PFSK-1 (cell line): ENCODE measurements around the gene LRRC55.

Experiments used
- POLR2AphosphoS5 ChIP-seq: IDR thresholded peaks from 2 replicates; pipeline ENCODE4 v1.6.1; 2012; ENCODE audit warnings: low read depth, mild to moderate bottlenecking, control low read depth, low read length, moderate library complexity
- REST ChIP-seq, 2 experiments: IDR thresholded peaks; 2 replicates each; pipeline versions ENCODE4 v1.6.1 to v1.8.0; 2011 to 2012; ENCODE audit warnings: low read depth in 2 of 2, low read length in 2 of 2, control low read depth in 1 of 2, inconsistent platforms in 1 of 2, mild to moderate bottlenecking in 1 of 2, moderate library complexity in 1 of 2; ENCODE audit not compliant: insufficient read depth in 1 of 2
- SIN3A ChIP-seq: IDR thresholded peaks from 2 replicates; pipeline ENCODE4 v1.6.1; 2012; ENCODE audit warnings: mild to moderate bottlenecking, low read length, moderate library complexity, borderline replicate concordance; ENCODE audit not compliant: insufficient read depth
- TAF1 ChIP-seq: IDR thresholded peaks from 2 replicates; pipeline ENCODE4 v1.6.1; 2012; ENCODE audit warnings: low read length, control low read depth, borderline replicate concordance; ENCODE audit not compliant: insufficient read depth

DNA sequence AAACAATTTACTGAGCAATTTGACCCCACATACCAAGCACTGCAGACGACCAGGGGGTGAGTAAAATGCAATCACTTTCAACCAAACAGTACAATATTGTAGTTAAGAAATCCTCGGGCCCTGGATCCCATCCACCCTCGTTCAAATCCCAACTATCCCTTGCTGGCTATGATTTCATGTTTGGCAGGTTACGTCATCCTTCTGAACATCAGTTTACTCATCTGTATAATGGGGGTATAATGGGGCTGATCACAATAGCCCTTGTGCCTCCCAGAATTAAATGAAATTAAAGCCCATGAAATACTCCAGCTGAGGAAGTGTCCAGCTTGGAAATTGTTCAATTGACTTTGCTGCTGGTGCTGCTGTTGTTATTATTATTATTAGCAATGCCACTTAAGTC, 34.7 kb downstream of the LRRC55 start:
- no peak for TF ChIP-seq REST (IDR thresholded peaks at IDR 0.05; ENCODE audit: insufficient read depth in 1 of 2, low read depth in 2 of 2, low read length in 2 of 2)
- TF ChIP-seq TAF1, result no peak
- TF ChIP-seq SIN3A, result no peak
- TF ChIP-seq POLR2AphosphoS5, result no peak
